ENCODE measurements around the gene DHRS13.
"Not testable (repeated sequence)": the region's sequence is repeated elsewhere in the genome, so short reads cannot be mapped to it uniquely, and the experiment has no call there.

The DHRS13 gene

GRCh38 chr17:28935744-28936460 is 33.0 kb upstream of the DHRS13 start:
- DNase-seq (ENCODE audit: low read depth, low spot score), result no peak

- not testable (repeated sequence) for DNase-seq (ENCODE audit: low read depth, low spot score)
Observed at GRCh38 chr17:28934508-28934907, 31.6 kb upstream of the DHRS13 start.

- no peak for DNase-seq (ENCODE audit: low read depth, low spot score)
Observed at GRCh38 chr17:28929787-28930186, 26.9 kb upstream of the DHRS13 start.

GRCh38 chr17:28928061-28928460 is 25.2 kb upstream of the DHRS13 start:
- no peak for DNase-seq (ENCODE audit: low read depth, low spot score)

- DNase-seq (ENCODE audit: low read depth, low spot score), result no peak
Observed at GRCh38 chr17:28926786-28927185, 23.9 kb upstream of the DHRS13 start.

GRCh38 chr17:28926366-28926765 is 23.5 kb upstream of the DHRS13 start:
- DNase-seq (ENCODE audit: low read depth, low spot score), result no peak

- DNase-seq (ENCODE audit: low read depth, low spot score), result no peak
Observed at GRCh38 chr17:28925912-28926365, 23.1 kb upstream of the DHRS13 start.

- DNase-seq (ENCODE audit: low read depth, low spot score), result no peak
Observed at GRCh38 chr17:28920201-28920600, 17.3 kb upstream of the DHRS13 start.

GRCh38 chr17:28918295-28918694 is 15.4 kb upstream of the DHRS13 start:
- DNase-seq (ENCODE audit: low read depth, low spot score), result no peak

GRCh38 chr17:28917465-28917864 is 14.6 kb upstream of the DHRS13 start:
- no peak for DNase-seq (ENCODE audit: low read depth, low spot score)

GRCh38 chr17:28917029-28917428 is 14.2 kb upstream of the DHRS13 start:
- DNase-seq (ENCODE audit: low read depth, low spot score), result no peak

- DNase-seq (ENCODE audit: low read depth, low spot score), result no peak
Observed at GRCh38 chr17:28916302-28916934, 13.5 kb upstream of the DHRS13 start.

GRCh38 chr17:28912938-28913333 is 10.1 kb upstream of the DHRS13 start:
- DNase-seq (ENCODE audit: low read depth, low spot score), result no peak

- no peak for DNase-seq (ENCODE audit: low read depth, low spot score)
Observed at GRCh38 chr17:28912281-28912937, 9.5 kb upstream of the DHRS13 start.

GRCh38 chr17:28911411-28912045 is 8.6 kb upstream of the DHRS13 start:
- DNase-seq (ENCODE audit: low read depth, low spot score), result no peak

GRCh38 chr17:28910534-28910933 is 7.7 kb upstream of the DHRS13 start:
- no peak for DNase-seq (ENCODE audit: low read depth, low spot score)

GRCh38 chr17:28908640-28909167 is 5.8 kb upstream of the DHRS13 start:
- no peak for DNase-seq (ENCODE audit: low read depth, low spot score)

GRCh38 chr17:28907709-28908475 is 5.0 kb upstream of the DHRS13 start:
- no peak for DNase-seq (ENCODE audit: low read depth, low spot score)

GRCh38 chr17:28906706-28907438 is 4.0 kb upstream of the DHRS13 start:
- DNase-seq (ENCODE audit: low read depth, low spot score), result no peak

GRCh38 chr17:28906276-28906675 is 3.4 kb upstream of the DHRS13 start:
- no peak for DNase-seq (ENCODE audit: low read depth, low spot score)

- no peak for DNase-seq (ENCODE audit: low read depth, low spot score)
Observed at GRCh38 chr17:28904800-28905199, 1.9 kb upstream of the DHRS13 start.

All from smooth muscle cell of the brain vasculature (primary cell).